Astrocyte of the spinal cord (primary cell): ENCODE results near the gene ZFHX3.

Experiments used
- DNase-seq: peaks from one replicate; pipeline ENCODE4 v3.0.0; 2011; ENCODE audit warnings: low read depth, low spot score
- H3K4me3 ChIP-seq: 2 replicates; pipeline ENCODE4 v1.5.1; 2011; ENCODE audit warnings: low read depth, mild to moderate bottlenecking, low read length, moderate library complexity
- in situ Hi-C: cut with HindIII; loops from 2 replicates; pipeline ENCODE4 v1.10.0; 2017; ENCODE audit warnings: low sequenced_read_pairs
- TF ChIP-seq, protein P1 (sequence below): IDR thresholded peaks from 2 replicates; pipeline ENCODE4 v1.5.1; 2012; ENCODE audit warnings: low read depth, mild to moderate bottlenecking, low read length, inconsistent platforms

ZFHX3 gene

GRCh38 chr16:72976438-72977064 lies 71.4 kb downstream of the ZFHX3 start:
- in situ Hi-C loops, result no loop called here
- no peak overlapping the region for H3K4me3 ChIP-seq
- TF ChIP-seq, protein P1, sequence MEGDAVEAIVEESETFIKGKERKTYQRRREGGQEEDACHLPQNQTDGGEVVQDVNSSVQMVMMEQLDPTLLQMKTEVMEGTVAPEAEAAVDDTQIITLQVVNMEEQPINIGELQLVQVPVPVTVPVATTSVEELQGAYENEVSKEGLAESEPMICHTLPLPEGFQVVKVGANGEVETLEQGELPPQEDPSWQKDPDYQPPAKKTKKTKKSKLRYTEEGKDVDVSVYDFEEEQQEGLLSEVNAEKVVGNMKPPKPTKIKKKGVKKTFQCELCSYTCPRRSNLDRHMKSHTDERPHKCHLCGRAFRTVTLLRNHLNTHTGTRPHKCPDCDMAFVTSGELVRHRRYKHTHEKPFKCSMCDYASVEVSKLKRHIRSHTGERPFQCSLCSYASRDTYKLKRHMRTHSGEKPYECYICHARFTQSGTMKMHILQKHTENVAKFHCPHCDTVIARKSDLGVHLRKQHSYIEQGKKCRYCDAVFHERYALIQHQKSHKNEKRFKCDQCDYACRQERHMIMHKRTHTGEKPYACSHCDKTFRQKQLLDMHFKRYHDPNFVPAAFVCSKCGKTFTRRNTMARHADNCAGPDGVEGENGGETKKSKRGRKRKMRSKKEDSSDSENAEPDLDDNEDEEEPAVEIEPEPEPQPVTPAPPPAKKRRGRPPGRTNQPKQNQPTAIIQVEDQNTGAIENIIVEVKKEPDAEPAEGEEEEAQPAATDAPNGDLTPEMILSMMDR, result no peak
- DNase-seq, result no peak

GRCh38 chr16:72975809-72976437 lies 72.0 kb downstream of the ZFHX3 start:
- no peak overlapping the region for H3K4me3 ChIP-seq
- in situ Hi-C loops, result no loop called here
- no peak for DNase-seq
- TF ChIP-seq, protein P1, result no peak

DNA sequence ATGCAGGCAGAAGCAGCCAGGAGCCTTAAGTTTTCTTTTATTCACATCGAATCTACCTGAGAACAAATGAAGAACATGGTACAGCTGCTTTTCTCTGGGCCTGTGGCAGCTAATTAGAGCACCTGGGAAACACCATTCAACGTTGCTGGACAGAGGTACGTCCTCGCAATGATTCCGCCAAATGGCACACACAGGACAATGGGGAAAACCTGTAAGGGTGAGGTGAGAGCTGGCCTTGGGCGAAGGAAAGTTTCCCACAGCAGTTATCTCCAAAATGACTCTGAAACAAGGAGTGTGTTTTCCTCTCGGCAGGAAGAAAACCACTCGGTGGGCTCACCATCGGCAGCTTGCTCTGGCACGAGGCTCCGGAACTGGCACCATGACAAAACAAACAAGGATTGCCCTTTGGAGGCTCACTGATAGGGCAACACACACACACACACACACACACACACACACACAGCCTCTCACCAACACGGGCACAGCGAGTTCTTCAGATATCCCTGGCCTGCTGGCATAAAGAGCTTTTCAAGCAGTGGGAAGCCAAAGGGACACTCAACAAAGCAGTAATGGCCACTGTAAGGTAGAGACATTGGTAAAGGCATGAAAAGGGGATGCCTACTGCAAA lies 73.7 kb downstream of the ZFHX3 start:
- TF ChIP-seq, protein P1, result no peak
- in situ Hi-C loops, result no loop called here

DNA sequence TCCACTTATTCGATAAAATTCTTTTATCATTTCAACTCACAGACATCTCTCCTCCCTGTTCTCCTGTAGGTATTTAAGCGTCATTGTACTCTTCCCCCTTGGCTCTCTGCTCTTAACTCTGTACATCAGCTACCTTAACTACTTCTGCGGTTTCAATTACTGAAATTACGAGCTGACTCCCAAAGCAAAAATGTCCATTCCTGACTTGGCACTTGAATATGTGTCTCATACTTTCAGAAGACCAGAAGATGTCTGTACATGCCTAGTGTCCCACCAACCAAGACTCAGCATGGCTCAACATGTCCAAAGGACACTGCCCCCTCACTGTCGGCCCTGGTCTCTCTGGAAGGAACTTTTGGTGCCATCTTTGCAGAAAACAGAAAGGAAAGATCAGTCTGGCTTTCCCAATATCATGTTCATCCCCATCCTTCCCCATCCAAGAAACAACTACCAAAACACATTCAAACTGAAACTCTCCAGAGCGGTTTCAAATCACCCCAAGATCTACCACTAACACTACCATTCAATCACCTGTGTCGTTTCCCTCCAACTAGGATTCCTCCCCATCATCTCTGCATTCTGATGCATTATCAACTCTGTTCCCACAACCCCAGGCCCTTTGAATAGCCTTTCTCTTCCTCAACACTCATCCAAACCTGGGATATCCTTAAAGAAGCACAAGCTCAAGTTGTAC lies 74.9 kb downstream of the ZFHX3 start:
- TF ChIP-seq, protein P1, result no peak
- DNase-seq, result no peak

More for the DNA sequence above, 73.7 kb downstream of the ZFHX3 start:
- no peak overlapping the region for H3K4me3 ChIP-seq
- DNase-seq, result no peak

GRCh38 chr16:72971370-72971769 lies 76.6 kb downstream of the ZFHX3 start:
- TF ChIP-seq, protein P1, result no peak
- DNase-seq, result no peak
- in situ Hi-C loops, result no loop called here
- no peak overlapping the region for H3K4me3 ChIP-seq

More for the DNA sequence above, 74.9 kb downstream of the ZFHX3 start:
- in situ Hi-C loops, result no loop called here
- H3K4me3 ChIP-seq, result no peak overlapping the region

- no peak overlapping the region for H3K4me3 ChIP-seq
- in situ Hi-C loops, result no loop called here
- TF ChIP-seq, protein P1, result no peak
Observed at GRCh38 chr16:72970656-72971055, 77.3 kb downstream of the ZFHX3 start.

More at GRCh38 chr16:72970656-72971055, 77.3 kb downstream of the ZFHX3 start:
- no peak for DNase-seq
